Activated gamma-delta T cell (primary cell): Measurements from ENCODE around the gene UBA3.

ENCODE experiments used
- DNase-seq: peaks from one replicate; lab custom pipeline; 2025; lab: John Stamatoyannopoulos, UW
- total RNA-seq, 2 donors: gene quantifications; one replicate each; lab custom pipeline; 2026; lab: John Stamatoyannopoulos, UW

The UBA3 gene
- 85.5 to 90.2 reads per million in 2 donors for total RNA-seq

DNA sequence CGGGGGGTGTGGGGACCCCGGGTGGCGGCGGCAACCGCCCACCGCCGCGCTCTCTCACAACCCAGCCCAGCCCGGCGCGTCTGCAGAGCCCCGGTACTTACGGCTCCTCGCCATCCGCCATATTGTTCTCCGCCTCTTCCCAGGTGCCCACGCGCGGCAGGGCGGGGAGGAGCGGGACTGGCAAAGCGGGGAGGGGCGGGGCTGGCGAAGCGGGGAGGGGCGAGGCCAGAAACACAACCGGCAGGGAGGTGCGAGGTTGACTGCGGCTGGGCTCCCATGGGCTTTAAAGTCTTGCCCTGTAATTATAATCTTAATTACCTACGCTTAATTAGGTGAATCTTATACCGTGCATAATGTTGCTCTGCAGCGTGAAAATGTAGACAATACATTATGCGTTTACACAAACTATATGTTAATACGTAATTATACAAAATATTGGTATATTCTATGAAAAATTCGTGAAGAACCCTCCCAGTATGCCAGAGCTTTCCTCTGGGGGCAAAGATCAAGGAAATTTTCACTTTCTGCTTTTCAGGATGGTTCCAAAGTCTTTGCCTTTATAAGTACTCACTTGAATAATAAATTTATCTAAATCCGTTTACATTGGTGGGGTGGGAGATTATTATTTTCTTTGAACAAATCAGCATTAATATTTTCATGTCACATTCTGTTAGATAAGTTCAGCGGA lies at the start of gene UBA3:
Gene UBA3, minus strand, starts transcription at position 133 of the 688 bp plus-strand sequence. Its CDS starts 12 bp downstream, at position 121.
- peak; percentile 84 for DNase-seq

DNA sequence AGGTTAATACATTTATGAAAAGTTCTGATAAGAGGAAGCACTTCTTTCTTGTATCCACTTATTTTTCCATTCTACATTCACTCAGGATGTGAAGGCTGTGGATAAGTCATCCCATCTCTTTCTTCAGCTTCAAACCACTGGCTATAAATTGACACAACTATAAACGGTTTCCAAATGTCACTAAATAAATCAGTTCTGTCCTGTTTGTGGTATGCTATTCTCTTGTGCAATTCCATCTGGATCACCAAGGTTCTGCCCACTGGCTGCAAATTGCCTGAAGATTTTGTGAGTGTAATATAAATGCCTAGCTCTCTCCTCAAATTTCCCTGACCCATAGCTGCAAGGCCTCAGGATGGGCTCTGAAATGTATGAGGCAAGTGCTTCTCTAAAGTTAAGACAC lies 49.4 kb upstream of the UBA3 start:
- DNase-seq = no peak

DNA sequence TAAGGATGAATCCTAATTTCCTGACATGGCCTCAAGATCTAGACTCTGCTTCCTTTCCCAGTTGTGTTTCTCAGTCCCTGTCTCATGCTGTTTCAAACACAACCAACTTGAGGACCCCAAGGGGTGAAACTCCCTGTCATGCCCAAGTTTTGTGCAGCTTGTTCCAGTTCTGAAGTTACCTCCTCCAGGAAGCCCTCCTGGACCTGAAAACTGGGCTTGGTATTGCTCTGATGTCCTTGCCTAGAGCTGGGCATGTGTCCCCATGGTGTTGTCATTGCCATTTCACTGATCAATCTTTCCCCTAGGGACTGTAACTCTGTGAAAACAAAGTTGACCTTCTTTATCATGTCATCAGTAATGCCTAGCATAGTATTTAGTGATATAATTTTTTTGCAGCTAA lies 48.3 kb upstream of the UBA3 start:
- no peak for DNase-seq

DNA sequence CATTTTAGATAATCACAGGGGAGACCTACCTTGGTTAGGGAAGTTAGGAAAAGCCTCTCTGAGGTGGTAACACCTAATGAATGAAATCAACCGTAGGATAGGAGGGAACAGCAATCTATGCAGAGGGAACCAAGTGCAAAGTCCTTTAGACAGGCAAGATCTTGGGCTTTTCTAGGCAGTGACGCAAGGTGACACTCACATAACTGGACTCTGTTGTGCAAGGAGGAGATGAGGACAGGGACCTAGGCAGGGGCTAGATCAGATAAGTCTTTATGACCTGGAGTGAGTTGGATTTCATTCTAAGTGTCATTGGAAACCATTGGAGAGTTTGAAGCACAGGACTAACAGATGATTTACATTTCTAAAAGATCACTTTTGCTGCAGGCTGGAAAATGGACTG lies 46.8 kb upstream of the UBA3 start:
- no peak for DNase-seq

DNA sequence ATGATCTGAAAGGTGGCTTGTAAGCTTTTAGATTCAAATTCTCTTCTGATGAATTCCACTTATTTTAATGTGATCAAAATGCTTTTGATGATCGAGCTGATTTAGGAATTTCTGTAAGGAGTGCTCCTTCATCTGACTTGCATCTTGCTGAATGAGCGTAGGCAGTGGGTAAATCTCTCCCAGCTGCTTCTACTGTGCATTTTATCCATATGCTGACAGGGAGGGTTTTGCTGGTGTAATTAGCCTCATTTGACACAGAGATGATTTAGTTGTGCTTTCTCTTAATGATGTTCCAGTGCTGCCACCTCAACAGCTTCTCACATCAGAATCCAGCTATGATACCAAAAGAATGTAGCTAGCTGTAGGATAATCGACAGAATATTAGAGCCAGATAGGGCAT lies 46.1 kb upstream of the UBA3 start:
- DNase-seq = no peak

DNA sequence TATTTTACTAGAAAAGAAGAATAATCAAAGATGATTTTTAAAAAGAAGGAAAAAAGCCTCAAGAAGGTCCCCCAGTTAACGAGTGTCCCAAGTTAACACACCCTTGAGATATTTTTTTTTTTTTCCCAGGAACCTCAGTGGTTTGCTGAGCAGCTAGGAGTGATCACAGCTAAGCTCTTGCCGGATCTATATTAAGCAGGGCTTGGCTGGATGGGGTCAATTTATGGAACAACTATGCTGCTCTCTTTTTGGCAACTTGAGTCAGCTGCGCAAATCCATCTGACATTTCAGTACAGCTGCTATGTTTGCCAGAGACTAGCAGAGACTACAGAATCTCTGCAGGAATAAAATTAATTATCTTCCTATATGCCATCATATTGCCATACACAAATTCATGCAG lies 42.2 kb upstream of the UBA3 start, which contains the start of gene LMOD3:
Gene LMOD3, minus strand, starts transcription at position 193 of the 400 bp plus-strand sequence. CDS start 209 bp downstream, outside the sequence.
- DNase-seq = no peak

DNA sequence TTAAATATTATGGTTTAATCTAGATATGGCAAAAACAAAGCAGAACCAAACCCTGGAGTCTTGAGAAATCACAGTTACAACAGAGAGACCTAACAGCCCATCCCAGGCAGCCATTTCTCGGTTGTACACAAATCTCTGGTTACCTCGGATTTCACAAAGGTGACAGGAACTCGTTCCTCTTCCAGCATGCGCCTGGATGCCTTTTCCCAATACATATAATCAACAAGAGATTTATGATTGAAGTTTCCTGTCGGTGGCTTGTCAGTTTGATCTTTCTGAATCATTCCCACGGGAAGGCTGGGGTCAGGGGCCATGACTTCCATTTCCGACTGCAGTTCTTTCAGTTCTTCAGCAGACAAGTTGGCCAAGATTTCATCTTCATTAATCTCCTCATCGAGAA lies 41.8 kb upstream of the UBA3 start:
- DNase-seq = no peak

DNA sequence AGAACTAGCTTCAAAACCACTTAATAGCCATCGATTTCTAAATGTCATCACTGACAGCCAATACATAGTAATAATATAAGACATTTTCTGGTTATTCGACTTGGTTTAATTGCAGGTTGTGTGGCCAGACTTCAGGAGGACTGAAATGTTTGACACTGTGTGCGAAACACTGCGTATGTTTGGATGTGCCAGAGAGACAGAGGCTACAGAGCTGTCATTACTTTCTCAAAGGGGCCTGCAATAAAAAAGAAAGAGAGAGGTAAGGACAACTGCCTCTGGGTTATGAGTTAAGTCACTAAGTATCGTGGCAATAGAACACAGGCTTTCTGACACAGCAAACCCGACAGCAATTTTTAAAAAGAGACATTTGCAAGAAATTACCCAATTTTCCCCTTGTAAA lies 41.3 kb upstream of the UBA3 start:
- DNase-seq = no peak

DNA sequence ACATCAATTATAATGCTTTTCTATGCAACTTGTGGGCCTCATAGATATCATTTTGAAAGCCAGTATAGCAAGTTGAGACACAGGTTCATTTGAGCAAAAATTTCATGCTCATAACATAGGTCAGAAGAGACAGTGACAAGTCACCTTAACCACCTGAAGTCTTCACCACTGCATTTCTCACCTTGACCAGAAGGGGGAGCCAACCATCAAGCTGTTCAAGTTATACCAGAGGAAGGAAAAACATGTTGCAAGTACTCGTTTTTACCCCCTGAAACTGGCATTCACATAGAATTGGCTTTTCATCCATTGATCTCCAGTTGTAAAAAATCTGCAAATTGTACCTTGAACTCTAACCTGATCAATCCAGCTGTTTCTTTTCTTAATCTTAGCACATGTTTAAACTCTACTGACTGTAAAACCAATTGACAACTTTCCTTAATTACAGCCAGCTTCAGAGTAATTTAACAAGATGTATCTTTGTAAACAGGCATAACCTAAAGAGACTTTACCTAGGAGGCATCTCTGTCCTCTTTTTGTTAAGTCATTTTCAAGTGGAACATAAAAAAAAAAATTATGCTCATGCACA lies 40.8 kb upstream of the UBA3 start:
- no peak for DNase-seq

DNA sequence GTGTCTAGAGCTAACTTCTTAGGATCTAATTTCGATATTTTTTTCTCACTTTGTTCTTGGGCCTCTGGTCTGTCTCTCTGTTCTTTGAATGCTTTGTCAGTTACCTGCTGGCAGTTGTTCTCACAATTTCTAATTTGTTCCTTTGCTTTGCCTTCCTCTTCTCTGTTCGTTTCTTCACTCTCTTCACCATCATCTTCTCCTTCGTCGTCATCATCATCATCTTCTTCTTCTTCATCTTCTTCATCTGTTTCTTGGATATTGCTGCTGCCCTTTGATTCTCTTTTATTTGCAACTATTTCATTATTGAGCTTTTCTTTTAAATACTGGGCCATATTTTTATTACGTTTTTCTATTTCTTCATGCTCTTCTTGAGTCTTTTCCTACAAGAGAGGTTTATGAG lies 39.5 kb upstream of the UBA3 start:
- DNase-seq = no peak

DNA sequence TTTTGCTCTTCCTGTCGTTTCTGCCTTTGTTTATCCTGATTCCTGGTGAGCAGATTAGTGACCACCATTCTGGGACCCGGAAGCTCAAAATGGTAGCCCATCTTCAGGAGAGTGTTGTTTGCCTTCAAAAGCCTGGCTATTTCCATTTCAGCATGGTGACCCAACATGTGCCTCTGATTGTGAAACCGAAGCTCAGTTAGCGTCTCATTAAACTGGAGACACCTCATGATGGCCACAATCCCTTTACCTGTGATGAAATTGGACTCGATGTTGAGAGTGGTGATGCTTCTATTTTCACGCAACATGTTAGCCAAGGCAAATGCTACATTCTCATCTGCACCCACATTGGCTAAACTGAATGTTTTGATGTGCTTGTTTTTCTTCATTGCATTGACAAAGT lies 39.0 kb upstream of the UBA3 start:
- no peak for DNase-seq

DNA sequence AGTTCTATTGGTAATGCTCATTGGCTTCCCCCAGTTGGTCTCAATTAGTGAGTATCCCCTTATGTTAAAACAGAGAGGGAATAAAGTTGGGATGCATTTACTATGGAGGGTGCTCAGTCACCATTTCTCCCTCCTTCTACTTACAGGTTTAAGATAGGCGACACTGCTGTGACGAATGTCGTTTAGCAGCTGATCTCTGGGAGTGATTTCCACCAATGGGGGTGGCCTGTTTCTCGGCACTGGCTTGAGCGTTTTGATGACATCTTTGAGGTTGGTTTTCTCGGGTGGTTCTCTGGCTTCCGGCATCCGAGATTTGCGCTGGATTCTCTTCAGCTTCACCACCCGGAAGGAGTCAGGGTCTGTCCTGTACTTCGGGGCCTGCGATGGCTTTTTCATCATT lies 38.4 kb upstream of the UBA3 start:
- DNase-seq = no peak

DNA sequence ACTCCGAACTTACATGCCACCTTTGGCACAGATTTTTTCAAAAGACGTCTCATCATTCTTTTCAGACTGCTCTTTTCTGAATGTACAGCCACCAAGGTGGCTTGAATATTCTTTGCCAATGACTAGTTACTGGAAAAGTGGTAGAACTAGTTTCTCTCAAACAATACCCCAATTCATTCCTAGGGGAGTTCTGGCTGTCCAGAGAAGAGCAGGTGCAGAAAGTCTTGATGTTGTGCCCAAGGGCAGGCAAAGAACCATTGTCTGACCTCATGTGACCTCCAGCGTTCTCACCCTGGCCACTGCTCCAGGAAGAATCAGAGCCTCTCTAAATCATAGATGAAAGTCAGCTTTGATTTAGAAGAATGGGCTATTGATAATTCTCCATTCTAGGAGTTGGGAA lies 36.7 kb upstream of the UBA3 start:
- no peak for DNase-seq

DNA sequence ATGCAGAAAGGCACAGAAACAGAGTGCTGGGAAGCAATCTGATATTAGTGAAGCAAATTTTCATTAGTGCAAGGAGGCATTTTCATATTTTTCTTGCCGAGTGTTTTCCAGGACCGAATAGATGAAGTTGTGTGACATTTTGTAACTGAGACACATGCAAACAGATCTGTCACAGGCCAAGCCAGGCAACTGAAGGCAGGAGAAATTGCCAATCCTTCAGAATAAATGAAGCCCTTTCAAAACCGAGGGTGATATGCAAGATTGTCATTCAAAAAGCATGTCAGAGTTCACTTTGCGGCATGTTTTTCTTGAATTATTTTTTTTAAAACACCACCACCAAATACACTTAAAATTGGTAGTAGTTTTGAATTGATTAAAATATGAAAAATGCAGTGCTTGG lies 36.0 kb upstream of the UBA3 start:
- no peak for DNase-seq

DNA sequence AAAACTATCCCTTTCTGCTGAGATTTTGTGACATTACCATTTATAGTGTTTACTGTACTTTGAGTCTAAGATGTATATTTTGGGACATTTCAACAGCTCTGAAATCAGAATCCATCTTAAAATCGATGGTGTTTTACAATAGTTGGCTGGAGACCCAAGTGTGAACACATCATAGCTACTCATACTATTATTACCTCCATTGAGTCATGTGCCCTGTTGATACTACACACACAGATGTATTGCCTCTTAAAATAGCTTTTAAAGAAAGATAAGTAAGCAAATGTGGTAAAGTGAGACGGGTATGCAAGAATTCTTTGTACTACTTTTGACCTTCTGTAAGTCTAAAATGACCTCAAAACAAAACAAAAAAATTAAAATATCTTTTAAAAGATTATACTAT lies 35.6 kb upstream of the UBA3 start:
- DNase-seq = no peak

DNA sequence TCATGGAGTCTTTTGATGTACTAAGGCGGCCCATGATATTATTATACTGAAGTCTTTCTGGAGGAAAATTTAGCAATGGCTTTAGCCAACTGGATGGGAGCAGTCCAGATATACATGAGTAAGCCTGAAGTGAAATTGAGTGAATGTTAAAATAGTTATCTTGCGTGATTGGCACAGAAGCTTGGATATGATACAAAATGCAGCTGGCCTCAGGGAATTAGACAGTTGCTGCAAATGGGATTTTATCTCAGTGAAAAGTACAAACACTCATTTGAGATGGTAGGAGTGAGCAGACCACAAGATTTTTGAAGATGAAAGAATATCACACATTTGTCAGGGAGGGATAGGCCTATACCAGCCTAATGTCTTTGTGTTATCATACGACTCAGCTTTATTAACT lies 33.4 kb upstream of the UBA3 start:
- no peak for DNase-seq

DNA sequence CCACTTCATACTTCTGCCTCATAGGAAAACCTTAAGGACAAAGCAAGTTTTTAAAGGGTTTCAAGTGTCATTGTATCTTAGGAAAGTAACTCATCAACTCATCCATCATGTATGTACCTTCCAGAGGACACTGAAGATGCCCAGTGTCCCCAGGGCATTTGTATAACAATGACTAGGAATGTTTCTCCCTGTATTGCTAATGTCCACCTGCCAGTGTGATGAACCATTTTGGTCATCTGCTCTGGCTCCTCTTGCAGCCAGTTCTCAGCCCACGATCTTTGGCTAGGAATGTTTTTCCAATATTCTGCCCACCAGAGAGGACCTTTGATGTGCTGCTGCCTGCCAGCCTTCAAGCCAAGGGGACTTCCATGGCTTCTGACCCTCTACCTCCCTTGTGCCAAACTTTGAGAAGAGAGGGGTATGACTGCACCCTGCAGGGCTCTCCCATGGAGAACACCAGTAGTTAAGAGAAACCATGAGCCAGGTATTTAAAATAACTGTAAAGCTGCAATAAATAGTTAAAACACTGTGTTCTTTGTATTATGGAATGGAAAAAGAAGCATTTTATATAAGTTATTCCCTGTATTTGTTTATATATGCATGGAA lies 30.9 kb upstream of the UBA3 start:
- no peak for DNase-seq

DNA sequence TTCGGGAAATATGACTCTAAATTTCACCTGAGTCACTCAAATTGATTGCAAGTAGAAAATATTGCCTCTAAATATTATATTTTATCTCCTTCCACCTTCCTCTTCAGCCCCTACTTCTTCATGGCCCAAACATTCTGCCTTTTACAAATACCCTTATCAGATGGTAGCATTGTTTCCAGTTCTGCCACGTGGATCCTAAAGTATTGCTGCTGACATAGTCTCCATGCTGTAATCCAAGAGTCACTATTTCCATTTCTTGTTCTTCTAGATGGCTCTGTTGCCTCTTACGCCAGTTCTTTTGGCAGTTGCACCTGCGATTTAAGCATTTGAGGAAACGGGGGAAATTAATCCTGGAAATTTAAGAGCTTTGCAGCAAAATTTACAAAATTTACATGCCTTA lies 28.6 kb upstream of the UBA3 start:
- no peak for DNase-seq

DNA sequence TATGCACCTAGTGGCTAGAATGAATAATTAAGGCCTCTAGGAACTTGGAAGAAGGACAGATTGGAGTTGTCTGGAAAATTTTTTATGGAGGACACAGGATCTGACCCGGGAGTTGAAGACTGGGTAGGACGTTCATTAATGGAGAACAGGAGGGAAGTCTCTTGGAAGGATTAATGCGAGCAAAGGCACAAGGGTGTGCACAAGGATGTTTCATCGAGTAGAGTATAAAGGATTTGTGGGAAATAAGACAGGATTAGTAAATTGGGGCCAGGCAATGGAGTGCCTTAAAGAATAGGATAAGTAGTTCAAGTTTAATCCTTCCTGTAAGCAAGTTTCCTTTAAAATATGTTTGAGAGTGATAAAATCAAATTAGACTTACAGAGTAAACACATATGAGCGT lies 27.7 kb upstream of the UBA3 start:
- DNase-seq = no peak

DNA sequence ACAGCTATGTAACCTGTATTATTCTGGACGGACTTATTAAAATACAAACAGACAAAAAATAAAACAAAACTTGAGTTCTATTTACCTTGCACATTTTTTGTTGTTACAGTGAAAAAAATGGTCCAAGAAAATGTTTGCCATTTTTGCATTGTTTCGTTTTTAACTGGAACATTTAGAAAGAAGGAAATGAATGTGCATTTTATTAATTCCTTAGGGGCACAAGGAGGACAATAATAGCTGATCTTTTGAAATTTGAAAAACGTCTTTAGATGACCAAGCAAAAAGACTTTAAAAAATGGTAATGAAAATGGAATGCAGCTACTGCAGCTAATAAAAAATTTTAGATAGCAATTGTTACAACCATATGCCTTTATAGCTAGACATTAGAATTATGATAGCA lies 25.2 kb upstream of the UBA3 start:
- no peak for DNase-seq

DNA sequence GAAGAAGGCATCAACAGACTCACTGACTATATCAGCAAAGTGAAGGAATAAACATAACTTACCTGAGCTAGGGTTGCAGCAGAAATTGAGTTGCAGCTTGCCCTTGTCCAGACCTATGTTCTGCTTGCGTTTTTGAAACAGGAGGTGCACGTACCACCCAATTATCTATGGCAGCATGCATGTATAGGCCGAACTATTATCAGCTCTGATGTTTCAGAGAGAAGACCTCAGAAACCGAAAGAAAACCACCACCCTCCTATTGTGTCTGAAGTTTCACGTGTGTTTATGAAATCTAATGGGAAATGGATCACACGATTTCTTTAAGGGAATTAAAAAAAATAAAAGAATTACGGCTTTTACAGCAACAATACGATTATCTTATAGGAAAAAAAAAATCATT lies 24.4 kb upstream of the UBA3 start:
- no peak for DNase-seq

DNA sequence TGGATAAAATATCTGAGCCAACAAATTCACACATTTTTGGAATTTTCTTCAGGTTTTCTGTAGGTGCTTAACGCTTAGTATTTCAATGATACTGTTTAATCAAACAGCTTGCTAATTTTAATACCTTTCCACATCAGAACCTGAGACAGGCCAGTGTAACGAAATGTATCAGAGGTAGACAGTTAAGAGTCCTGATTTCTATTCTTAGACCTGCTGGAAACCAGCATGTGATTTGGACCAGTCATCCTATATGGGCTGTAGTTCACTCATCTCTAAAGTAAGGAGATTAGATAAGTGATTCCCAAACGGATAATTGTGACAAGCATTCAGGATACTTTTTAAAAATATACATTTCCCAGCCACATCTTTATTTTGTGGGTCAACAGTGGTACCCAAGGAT lies 23.0 kb upstream of the UBA3 start:
- no peak for DNase-seq

DNA sequence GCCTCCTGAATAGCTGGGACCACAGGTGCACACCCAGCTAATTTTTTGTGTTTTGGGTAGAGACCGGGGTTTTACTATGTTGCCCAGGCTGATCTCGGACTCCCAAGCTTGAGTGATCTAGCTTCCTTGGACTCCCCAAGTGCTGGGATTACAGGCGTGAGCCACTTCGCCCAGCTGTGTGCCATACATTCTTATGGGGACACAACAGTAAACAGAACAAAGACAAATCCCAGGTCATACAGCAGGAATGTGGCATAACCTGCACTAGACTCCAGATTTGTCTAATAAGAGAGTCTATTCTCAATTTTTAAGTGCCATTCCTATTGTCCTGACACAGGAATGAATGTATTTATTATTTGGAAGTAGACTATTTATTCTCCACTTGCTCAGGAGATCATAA lies 22.2 kb upstream of the UBA3 start:
- no peak for DNase-seq

DNA sequence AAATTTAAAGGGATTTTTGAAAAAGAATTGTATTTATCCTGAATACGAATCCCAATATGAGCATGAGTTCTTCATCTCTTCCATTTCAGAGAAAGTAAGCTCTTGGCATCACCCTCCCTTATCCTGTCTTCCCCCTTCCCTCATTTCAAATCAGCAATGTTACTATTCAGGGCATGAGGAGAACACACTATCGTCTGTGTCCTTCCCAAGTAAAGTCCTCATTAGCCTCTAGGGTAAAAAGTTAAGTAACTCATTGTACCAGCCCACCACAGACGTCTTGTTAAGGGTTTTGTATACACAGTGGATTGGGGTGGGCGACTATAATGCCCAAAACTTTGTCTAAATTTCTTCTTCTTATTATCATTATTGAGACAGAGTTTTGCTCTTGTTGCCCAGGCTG lies 19.4 kb upstream of the UBA3 start:
- DNase-seq = no peak
